IPS-NIHi7 (cell line): ENCODE results near the gene CNNM1.
A peak's percentile ranks its signal among the peaks of the same experiment; 100 is the strongest.

Source experiments
- DNase-seq: peaks from one replicate; pipeline ENCODE4 v3.0.0; 2012; ENCODE audit warnings: mixed read lengths; ENCODE audit errors: extremely low spot score

Gene CNNM1

DNA sequence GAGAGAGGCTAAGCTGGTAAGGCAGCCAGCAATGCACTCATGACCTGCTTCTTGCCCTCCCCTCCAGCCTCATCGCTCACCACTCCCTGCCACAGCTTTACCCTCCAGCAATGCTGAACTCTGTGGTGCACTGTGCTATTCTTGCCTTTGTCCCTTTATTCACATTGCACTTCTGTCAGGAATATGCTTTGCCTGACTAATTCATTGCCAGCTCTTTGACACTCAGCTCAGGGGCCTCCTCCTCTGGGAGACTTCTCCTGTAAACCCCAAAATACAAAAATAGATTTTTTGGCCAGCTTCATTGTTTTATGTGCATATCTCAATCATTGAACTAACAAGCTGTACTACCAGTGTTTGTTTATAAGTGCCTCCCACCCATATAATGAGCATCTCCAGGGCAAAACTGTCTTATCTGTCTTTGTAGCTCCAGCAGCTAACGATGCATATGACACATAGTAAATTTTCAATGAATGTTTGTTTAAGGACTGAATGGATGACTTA is 8.2 kb downstream of the CNNM1 start:
- DNase-seq, result no peak

DNA sequence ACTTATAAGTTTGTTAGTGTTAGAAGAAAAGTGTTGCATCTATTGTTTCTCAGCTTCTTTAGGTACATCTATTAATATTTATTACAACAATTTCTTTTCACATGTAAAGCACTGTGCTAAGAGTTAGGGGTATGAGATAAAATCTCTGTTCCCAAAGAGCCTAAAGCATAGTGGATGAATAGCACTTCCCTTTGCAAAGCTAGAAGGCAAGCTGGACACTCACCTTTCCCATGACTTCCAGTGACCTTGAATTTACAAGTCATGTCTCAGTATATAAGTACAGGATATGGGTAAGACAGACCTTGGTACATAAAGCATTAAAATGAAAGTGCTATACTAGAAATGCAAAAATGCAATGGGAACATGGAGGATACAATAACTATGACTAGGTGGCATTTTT is 8.7 kb downstream of the CNNM1 start:
- DNase-seq, result no peak

- DNase-seq, result no peak
Observed at GRCh38 chr10:99339077-99339476, 9.9 kb downstream of the CNNM1 start.

DNA sequence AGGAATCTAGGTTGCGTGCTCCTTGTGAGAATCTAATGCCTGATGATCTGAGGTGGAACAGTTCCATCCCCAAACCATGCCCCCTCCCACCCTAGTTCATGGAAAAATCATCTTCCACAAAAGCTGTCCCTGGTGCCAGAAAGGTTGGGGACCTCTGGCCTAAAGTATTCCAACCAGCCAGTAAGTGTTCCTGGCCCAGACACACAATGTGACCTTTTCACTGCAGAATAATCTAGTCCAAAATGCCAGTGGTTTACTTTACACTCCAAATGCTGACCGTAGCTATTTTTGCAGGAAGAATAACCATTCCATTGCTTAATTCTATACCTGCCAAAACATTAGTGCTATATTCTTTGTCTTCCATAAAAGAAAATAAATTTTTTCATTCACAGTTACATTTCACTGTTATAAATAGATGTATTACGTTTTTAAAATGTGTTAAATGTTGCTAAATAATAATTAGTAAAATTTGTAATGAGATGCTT is 10.4 kb downstream of the CNNM1 start:
- no peak for DNase-seq

GRCh38 chr10:99340650-99341049 is 11.5 kb downstream of the CNNM1 start:
- no peak for DNase-seq

DNA sequence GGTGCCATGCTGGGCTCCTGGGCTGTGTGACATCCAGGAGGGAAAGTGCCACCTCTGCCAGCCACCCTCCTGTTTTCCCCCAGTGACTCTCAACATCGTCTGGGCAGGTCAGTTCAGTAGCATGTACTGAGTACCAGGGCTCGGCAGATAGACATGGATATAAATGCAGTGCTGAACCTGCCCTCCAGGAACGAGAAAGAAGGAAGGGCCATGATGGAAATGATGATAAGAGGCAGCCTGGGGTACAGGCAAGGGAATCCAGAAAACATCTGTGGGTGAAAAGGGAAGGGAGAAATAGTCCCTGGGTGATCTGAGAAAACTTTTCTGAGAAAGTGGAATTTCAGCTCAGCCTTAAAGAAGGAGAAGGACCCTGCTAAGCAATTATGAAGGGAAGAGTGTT is 12.1 kb downstream of the CNNM1 start:
- DNase-seq, result no peak

GRCh38 chr10:99341860-99342490 is 12.8 kb downstream of the CNNM1 start:
- DNase-seq, result no peak

DNA sequence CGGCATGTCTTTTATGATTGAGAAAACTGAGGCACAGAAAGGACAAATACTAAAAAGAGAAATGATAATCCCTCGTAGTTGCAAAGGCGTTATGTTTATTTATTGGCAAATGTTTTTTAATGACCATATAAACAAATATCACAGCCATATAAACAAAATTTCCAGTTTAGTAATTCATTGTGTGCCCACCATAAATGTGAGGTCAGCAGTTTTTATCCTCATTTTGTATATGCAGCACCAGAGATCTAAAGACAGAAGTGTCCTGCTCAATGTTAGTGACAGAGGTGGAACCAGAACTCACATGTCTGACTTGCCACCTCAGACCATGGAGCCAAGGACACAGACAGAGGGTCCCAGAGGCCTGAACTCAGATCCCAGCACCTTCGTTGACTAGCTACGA is 14.1 kb downstream of the CNNM1 start:
- no peak for DNase-seq

- DNase-seq, result no peak
Observed at GRCh38 chr10:99344715-99345114, 15.6 kb downstream of the CNNM1 start.

GRCh38 chr10:99345350-99345749 is 16.2 kb downstream of the CNNM1 start:
- no peak for DNase-seq

DNA sequence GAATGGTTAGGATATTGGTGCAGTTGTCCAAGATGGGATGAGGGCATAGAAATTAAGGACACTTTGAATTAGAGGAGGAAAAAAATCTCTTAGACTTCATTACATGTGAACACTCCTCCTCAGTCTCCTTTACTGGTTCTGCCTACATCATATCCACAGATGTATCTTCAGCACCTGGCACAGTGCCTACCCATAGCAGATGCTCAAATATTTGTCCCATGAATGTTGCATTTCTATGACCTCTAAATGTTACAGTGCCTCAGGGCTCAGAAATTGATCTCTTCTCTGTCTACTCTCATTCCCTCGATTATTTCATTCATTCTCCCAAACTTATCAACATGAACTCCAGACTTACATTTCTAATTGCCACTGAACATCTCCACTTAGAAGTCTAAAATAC is 17.1 kb downstream of the CNNM1 start:
- no peak for DNase-seq

GRCh38 chr10:99347672-99348071 is 18.5 kb downstream of the CNNM1 start:
- no peak for DNase-seq

DNA sequence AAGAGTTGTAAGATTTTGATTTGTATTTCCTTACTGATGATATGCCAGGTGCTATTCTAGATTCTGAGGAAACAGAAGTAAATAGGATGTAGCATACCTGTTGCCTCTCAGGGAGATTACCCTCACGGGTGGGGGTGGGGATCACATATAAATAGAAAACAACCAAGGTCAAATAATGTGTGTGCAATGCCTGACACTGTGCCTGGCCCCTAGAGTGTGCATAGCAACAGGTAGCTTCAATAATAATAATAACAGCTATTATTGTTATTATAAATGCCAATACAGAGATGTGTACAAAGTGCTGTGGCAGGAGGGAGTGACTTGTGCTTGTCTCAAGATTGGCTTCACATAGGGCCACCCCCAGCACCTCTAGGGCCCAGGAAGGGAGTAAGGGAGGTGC is 24.0 kb downstream of the CNNM1 start:
- DNase-seq, result no peak

DNA sequence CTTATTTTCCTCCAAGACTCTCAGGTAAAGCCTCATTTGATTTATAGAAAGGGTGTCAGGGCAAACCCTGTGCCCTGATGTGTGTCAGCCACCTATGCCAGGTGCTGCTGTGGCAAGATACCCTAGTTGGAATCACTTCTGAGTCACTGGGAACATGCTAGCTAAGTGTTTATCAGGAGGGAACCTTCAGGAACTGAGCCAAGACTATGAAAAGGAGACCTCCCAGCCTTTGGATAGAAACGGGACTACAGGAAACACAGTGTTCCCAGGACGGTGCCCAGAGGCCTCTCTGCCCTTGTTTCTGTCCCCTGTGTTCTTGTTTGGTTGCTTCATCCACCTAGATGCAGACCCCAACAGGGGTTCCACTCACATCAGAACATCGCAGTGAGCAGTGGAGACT is 28.5 kb downstream of the CNNM1 start:
- no peak for DNase-seq

GRCh38 chr10:99358101-99358500 is 28.9 kb downstream of the CNNM1 start:
- peak; percentile 67 for DNase-seq

GRCh38 chr10:99360934-99361333 is 31.8 kb downstream of the CNNM1 start:
- peak; percentile 44 for DNase-seq

DNA sequence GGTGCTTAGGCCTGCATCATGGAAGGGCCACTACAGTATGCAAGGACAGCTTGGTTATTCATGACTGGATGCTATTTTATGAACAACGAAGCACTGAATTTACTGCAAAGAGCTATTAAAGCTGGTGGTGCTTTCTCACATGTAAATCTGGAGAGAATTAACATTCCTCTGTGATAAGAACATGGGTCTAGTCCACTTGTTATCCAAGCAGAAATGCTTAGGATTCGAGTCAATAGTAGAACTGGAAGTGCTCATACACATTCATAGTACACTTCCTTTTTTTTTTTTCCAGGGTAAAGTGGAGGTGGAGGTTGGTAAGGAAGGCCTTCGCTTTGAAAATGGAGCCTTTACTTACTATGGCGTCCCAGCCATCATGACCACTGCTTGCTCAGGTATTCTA is 35.0 kb downstream of the CNNM1 start:
- no peak for DNase-seq

DNA sequence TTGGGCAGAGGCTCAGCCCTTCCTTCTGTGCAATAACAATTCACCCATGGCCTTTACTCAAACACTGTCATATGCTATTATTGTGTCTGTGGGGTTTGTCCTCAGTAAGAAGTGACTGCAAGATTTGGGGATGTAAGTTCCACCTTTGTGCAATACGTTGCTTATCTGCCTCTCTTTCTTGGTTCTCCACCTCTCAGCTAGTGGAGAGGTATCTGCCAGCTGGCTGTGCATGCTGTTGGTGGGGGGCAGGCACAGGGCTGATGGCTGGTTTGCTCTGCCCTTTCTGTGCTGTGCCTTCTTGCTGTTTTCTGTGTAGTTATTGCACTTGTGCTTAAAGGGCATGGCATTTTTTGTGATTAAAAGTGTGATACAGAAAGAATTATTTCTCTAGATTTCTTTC is 36.2 kb downstream of the CNNM1 start:
- no peak for DNase-seq

GRCh38 chr10:99365736-99366135 is 36.6 kb downstream of the CNNM1 start:
- no peak for DNase-seq

DNA sequence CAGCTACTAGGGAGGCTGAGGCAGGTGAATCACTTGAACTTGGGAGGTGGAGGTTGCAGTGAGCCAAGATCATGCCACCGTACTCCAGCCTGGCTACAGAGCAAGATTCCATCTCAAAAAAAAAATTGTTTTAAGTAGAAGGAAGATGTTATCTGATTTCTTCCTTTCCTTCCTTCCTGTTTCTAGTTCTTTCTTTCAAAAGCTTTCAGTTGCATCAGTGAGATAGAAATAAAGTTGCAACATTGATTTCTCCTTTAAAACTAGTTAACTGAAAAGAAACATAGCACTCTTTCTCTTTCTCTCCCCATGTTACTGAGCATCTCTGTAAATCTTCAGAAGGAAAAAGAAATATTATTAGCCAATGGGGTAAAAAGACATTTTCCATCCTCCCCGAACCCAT is 37.5 kb downstream of the CNNM1 start:
- DNase-seq, result no peak

DNA sequence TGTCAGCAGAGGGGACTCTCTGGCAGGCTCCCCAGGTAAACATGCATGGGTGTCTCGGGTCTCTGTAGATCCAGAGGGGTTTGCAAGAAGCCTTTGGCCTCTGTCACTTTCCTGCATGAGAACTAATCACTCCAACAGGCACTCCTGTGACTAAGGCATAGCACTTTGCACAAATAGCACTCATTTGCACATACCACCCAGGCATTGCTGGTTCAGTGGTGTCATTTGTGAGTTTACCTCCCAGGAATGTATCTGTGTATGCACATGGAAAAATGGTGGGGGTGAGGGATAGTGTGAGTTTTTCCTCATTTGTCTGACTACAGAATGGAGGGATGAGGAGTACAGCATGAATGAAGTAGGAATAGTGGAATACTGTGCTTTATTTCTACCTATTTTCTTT is 39.5 kb downstream of the CNNM1 start:
- no peak for DNase-seq

DNA sequence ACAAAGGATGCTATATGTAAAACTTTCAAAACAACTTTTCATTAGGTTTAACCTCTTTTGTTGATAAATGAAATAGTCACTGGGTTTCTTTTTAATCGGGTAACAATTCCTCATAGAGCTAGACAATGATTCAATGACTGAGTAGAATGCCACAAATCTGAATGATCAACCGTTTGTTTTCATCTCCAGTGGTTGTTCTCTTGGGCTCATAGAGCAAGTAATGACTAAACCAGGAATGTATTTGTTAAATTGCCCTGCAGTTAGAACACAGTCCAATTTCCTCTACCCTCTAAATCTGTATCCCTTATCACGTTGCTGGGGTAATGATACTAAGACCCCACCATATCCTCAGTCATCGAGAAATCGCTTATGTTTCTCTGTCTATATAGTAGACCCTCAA is 40.0 kb downstream of the CNNM1 start:
- no peak for DNase-seq

GRCh38 chr10:99369551-99369950 is 40.4 kb downstream of the CNNM1 start:
- DNase-seq, result no peak

- peak; percentile 37 for DNase-seq
Observed at GRCh38 chr10:99370993-99371392, 41.8 kb downstream of the CNNM1 start.
